Spleen (tissue), 7 donors: Measurements from ENCODE around the gene ATXN7L1.

Experiments used
- CTCF ChIP-seq, 11 experiments: fragments of 200-600 bp in 7 of 11; fragments of 450-650 bp in 4 of 11; sonication (generic) in 4 of 11; IDR thresholded peaks in 8 of 11; conservative IDR thresholded peaks in 3 of 11; 1 replicate in 7 of 11; 2 replicates in 4 of 11; pipeline versions ENCODE4 v1.4.0 to v1.8.0; 2016 to 2021; ENCODE audit warnings: antibody characterized with exemption in 11 of 11, inconsistent platforms in 4 of 11, mild to moderate bottlenecking in 1 of 11
- POLR2A ChIP-seq, 3 donors: fragments of 450-650 bp; IDR thresholded peaks; one replicate each; pipeline ENCODE4 v1.5.1; 2017; ENCODE audit warnings: antibody characterized with exemption in 3 of 3, mild to moderate bottlenecking in 1 of 3
- POLR2AphosphoS5 ChIP-seq, 3 donors: sonication (generic); formaldehyde crosslinking; IDR thresholded peaks; one replicate each; pipeline ENCODE4 v1.5.1; 2017; ENCODE audit warnings: antibody characterized with exemption in 3 of 3
- donor health status: DM: no; HTN: no; CAD: no; lungs with moderate emphysema.
- donor health status: DM: no; HTN: no; CAD: no.
- donor health status: DM: no; HTN: no; CAD: no.

GRCh38 chr7:105655067-105655466, 221.3 kb downstream of the ATXN7L1 start:
- TF ChIP-seq CTCF (IDR thresholded peaks at IDR 0.05 in 8 of 11, conservative IDR thresholded peaks at IDR 0.05 in 3 of 11) (no peak), POLR2A (IDR thresholded peaks at IDR 0.05) (no peak), POLR2AphosphoS5 (IDR thresholded peaks at IDR 0.05) (no peak)
